Measurements from ENCODE around the gene SPEN.
"Not testable (repeated sequence)": the region's sequence is repeated elsewhere in the genome, so short reads cannot be mapped to it uniquely, and the experiment has no call there.

The SPEN gene

DNA sequence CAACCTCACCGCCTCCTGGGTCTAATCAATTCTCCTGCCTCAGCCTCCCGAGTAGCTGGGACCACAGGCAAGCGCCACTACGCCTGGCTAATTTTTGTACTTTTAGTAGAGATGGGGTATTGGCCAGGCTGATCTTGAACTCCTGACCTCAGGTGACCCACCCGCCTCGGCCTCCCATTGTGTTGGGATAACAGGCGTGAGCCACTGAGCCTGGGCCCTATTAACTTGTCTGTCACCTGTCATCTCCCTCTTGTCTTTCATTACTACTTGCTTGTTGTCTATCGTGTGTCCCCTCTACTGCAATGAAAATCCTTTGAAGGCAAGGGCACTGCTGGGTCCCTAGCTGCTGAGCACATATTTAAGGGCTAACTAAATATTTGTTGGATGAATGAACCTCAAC is 43.4 kb upstream of the SPEN start:
- no peaks in the 10 kb centered on the region for H3K9me2 ChIP-seq (replicated peaks; ENCODE audit: control insufficient read depth, low read length)
- no peak overlapping the region for H3K4me2 ChIP-seq (ENCODE audit: low read length)
- H3K36me3 ChIP-seq (ENCODE audit: control insufficient read depth, low read length) = no peaks in the 10 kb centered on the region
- H3K4me1 ChIP-seq (ENCODE audit: control insufficient read depth, low read length) = peaks cover 3% of the 10 kb centered on the region; the same call in 1 of the 2 replicates
- no peak overlapping the region for H3K27ac ChIP-seq (ENCODE audit: low read depth, low read length)
- no peaks in the 10 kb centered on the region for H3K27me3 ChIP-seq (ENCODE audit: control insufficient read depth, low read length)
- TF ChIP-seq, protein P1, sequence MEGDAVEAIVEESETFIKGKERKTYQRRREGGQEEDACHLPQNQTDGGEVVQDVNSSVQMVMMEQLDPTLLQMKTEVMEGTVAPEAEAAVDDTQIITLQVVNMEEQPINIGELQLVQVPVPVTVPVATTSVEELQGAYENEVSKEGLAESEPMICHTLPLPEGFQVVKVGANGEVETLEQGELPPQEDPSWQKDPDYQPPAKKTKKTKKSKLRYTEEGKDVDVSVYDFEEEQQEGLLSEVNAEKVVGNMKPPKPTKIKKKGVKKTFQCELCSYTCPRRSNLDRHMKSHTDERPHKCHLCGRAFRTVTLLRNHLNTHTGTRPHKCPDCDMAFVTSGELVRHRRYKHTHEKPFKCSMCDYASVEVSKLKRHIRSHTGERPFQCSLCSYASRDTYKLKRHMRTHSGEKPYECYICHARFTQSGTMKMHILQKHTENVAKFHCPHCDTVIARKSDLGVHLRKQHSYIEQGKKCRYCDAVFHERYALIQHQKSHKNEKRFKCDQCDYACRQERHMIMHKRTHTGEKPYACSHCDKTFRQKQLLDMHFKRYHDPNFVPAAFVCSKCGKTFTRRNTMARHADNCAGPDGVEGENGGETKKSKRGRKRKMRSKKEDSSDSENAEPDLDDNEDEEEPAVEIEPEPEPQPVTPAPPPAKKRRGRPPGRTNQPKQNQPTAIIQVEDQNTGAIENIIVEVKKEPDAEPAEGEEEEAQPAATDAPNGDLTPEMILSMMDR (IDR thresholded peaks at IDR 0.05; ENCODE audit: low read depth, low read length, poor library complexity, severe bottlenecking) = no peak
- TF ChIP-seq EZH2phosphoT487 (IDR thresholded peaks at IDR 0.05; ENCODE audit: borderline replicate concordance, low read length) = no peak
- no peaks in the 10 kb centered on the region for H3K79me2 ChIP-seq (ENCODE audit: control insufficient read depth, low read length)
- H3K9me3 ChIP-seq (ENCODE audit: control insufficient read depth, insufficient read depth, low read length) = no peaks in the 10 kb centered on the region
- H4K20me1 ChIP-seq (ENCODE audit: control insufficient read depth, insufficient read depth, low read depth, low read length) = no peaks in the 10 kb centered on the region
- no peak overlapping the region for H3K4me3 ChIP-seq (ENCODE audit: low read length)
- no peaks in the 10 kb centered on the region for H3F3A ChIP-seq (ENCODE audit: control insufficient read depth, insufficient read depth)

DNA sequence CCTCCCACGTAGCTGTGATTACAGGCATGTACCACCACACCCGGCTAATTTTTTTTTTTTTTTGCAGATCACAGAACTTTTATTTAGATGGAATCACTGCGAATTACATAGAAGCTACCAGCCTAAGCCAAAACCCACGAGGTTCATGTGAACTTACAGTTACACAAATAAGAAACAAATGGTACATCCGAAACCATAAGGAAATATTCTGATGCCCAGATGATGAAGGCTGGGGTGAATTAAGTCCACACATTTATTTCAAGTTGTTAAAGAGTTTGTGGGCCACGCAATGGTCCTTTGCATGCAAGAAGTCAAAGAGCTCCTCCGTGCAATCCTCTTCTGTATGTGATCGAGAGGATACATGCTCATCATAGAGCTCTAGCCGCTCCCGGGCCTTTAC is 40.4 kb upstream of the SPEN start:
- Histone ChIP-seq H3K36me3 (ENCODE audit: control insufficient read depth, low read length) (no peaks in the 10 kb centered on the region), H3K4me2 (ENCODE audit: low read length) (no peak overlapping the region), H3K4me3 (ENCODE audit: low read length) (no peak overlapping the region), H3F3A (ENCODE audit: control insufficient read depth, insufficient read depth) (no peaks in the 10 kb centered on the region), H3K27me3 (ENCODE audit: control insufficient read depth, low read length) (no peaks in the 10 kb centered on the region), H3K27ac (ENCODE audit: low read depth, low read length) (no peak overlapping the region), H3K9me2 (replicated peaks; ENCODE audit: control insufficient read depth, low read length) (no peaks in the 10 kb centered on the region), H3K4me1 (ENCODE audit: control insufficient read depth, low read length) (peaks cover 6% of the 10 kb centered on the region), H4K20me1 (ENCODE audit: control insufficient read depth, insufficient read depth, low read depth, low read length) (no peaks in the 10 kb centered on the region), H3K9me3 (ENCODE audit: control insufficient read depth, insufficient read depth, low read length) (no peaks in the 10 kb centered on the region), H3K79me2 (ENCODE audit: control insufficient read depth, low read length) (no peaks in the 10 kb centered on the region)
- TF ChIP-seq, protein P1 (IDR thresholded peaks at IDR 0.05; ENCODE audit: low read depth, low read length, poor library complexity, severe bottlenecking) = no peak
- TF ChIP-seq EZH2phosphoT487 (IDR thresholded peaks at IDR 0.05; ENCODE audit: borderline replicate concordance, low read length) = no peak

DNA sequence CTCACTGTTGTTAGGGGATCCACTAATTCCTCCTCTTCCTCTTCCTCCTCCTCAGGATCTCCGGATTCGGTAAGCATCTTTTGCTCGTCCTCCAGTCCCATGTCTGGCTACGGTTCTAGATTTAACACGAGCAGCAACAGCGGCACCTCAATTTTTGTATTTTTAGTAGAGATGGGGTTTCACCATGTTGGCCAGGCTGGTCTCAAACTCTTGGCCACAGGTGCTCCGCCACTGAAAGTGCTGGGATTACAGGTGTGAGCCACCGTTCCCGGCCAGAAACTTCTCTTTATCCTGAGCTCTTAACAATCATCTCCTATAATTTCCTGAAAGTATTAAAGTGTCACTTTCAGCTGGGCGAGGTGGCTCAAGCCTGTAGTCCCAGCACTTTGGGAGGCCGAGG is 40.0 kb upstream of the SPEN start, which contains the start of gene UQCRHL:
Gene UQCRHL, minus strand, starts transcription at position 101 of the 400 bp plus-strand sequence. Its CDS starts 0 bp downstream, at position 101.
- not testable (repeated sequence) for H3K9me2 ChIP-seq (replicated peaks; ENCODE audit: control insufficient read depth, low read length); H3K4me3 ChIP-seq (ENCODE audit: low read length); H4K20me1 ChIP-seq (ENCODE audit: control insufficient read depth, insufficient read depth, low read depth, low read length); H3F3A ChIP-seq (ENCODE audit: control insufficient read depth, insufficient read depth); H3K36me3 ChIP-seq (ENCODE audit: control insufficient read depth, low read length); H3K27ac ChIP-seq (ENCODE audit: low read depth, low read length); H3K4me2 ChIP-seq (ENCODE audit: low read length); H3K9me3 ChIP-seq (ENCODE audit: control insufficient read depth, insufficient read depth, low read length); H3K79me2 ChIP-seq (ENCODE audit: control insufficient read depth, low read length); H3K27me3 ChIP-seq (ENCODE audit: control insufficient read depth, low read length); H3K4me1 ChIP-seq (ENCODE audit: control insufficient read depth, low read length)

DNA sequence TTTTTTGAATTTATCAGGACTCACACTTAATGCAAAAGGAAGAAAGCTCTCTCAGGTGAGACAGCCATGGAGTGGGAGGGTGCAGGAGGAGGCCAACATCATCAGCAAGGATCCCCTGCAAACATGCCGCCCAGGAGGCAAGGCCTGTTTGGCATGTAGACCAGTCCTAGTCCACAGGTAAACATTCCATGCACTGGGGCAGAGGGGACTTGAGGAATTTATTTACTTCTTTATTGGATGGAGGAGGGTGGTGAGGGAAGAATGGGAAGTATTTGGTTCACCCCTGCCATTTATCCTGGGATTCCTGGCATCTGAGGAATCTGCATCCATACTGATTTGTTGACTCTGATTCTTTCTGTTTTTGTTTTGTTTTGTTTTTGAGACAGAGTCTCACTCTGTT is 38.6 kb upstream of the SPEN start:
- TF ChIP-seq EZH2phosphoT487 (IDR thresholded peaks at IDR 0.05; ENCODE audit: borderline replicate concordance, low read length) = no peak
- TF ChIP-seq, protein P1 (IDR thresholded peaks at IDR 0.05; ENCODE audit: low read depth, low read length, poor library complexity, severe bottlenecking) = no peak
- Histone ChIP-seq H3K27ac (ENCODE audit: low read depth, low read length) (no peak overlapping the region), H4K20me1 (ENCODE audit: control insufficient read depth, insufficient read depth, low read depth, low read length) (no peaks in the 10 kb centered on the region), H3K4me2 (ENCODE audit: low read length) (no peak overlapping the region), H3K4me1 (ENCODE audit: control insufficient read depth, low read length) (peaks cover 20% of the 10 kb centered on the region), H3K4me3 (ENCODE audit: low read length) (no peak overlapping the region), H3K79me2 (ENCODE audit: control insufficient read depth, low read length) (no peaks in the 10 kb centered on the region), H3K27me3 (ENCODE audit: control insufficient read depth, low read length) (no peaks in the 10 kb centered on the region), H3K9me2 (replicated peaks; ENCODE audit: control insufficient read depth, low read length) (no peaks in the 10 kb centered on the region), H3K36me3 (ENCODE audit: control insufficient read depth, low read length) (no peaks in the 10 kb centered on the region), H3K9me3 (ENCODE audit: control insufficient read depth, insufficient read depth, low read length) (no peaks in the 10 kb centered on the region), H3F3A (ENCODE audit: control insufficient read depth, insufficient read depth) (no peaks in the 10 kb centered on the region)

Measured in DOHH2 (cell line).